C4-2B (cell line): ENCODE results near the gene PRG3.

Experiments used
- ZFX ChIP-seq: fragments of 450-650 bp; IDR thresholded peaks from 2 replicates; pipeline ENCODE4 v1.6.1; 2017
- TF ChIP-seq, protein P1 (sequence below): fragments of 450-650 bp; conservative IDR thresholded peaks from 2 replicates; pipeline ENCODE4 v1.5.1; 2017; ENCODE audit warnings: mild to moderate bottlenecking

DNA sequence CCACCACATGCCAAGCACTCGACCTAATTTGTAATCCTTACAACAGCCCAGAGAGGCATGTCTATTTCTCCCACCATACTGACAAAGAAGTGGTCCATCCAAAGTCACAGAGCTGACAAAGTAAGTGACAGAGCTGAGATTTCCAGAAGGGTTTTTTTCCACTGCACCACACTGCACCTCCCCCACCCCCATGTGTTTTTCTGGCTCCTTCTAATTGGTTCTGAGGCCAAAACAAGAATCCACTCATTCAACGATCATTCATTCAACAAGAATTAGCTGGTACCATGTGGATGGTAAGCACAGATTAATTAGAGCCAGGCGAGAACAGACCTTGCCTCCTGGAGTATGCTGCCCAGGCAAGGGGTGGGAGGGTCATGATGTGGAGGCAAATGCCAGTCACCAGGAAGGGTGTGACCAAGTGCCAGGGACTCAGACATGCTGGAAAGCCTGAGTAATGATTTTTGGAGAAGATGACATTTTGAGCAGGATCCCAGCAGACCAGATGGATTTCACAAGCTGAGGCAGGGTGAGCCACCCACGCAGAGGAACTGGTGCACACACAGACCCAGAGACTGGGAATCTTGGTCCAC lies 24.4 kb upstream of the PRG3 start:
- TF ChIP-seq, protein P1, sequence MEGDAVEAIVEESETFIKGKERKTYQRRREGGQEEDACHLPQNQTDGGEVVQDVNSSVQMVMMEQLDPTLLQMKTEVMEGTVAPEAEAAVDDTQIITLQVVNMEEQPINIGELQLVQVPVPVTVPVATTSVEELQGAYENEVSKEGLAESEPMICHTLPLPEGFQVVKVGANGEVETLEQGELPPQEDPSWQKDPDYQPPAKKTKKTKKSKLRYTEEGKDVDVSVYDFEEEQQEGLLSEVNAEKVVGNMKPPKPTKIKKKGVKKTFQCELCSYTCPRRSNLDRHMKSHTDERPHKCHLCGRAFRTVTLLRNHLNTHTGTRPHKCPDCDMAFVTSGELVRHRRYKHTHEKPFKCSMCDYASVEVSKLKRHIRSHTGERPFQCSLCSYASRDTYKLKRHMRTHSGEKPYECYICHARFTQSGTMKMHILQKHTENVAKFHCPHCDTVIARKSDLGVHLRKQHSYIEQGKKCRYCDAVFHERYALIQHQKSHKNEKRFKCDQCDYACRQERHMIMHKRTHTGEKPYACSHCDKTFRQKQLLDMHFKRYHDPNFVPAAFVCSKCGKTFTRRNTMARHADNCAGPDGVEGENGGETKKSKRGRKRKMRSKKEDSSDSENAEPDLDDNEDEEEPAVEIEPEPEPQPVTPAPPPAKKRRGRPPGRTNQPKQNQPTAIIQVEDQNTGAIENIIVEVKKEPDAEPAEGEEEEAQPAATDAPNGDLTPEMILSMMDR: no peak
- TF ChIP-seq ZFX: no peak
